Stimulated activated CD8-positive, alpha-beta memory T cell treated with anti-CD3 and anti-CD28 coated beads, Interleukin-12 subunit alpha, Interleukin-12 subunit beta, amount 100 ng/mL, for 4 hours (primary cell): Measurements from ENCODE around the gene MOGAT2.

Experiments
- DNase-seq: peaks from one replicate; pipeline ENCODE4 v3.0.0-alpha.2; 2020; ENCODE audit warnings: low read depth

MOGAT2 gene

GRCh38 chr11:75760243-75760642, 42.6 kb downstream of the MOGAT2 start:
- no peak for DNase-seq

GRCh38 chr11:75760710-75761493, 43.3 kb downstream of the MOGAT2 start:
- DNase-seq = no peak

- no peak for DNase-seq
These were observed 44.5 kb downstream of the MOGAT2 start for GRCh38 chr11:75762158-75762557.

GRCh38 chr11:75762885-75763284, 45.2 kb downstream of the MOGAT2 start:
- DNase-seq = no peak

GRCh38 chr11:75763846-75764245, 46.2 kb downstream of the MOGAT2 start:
- DNase-seq = no peak

- DNase-seq = no peak
These were observed 47.5 kb downstream of the MOGAT2 start for GRCh38 chr11:75765116-75765515.

GRCh38 chr11:75766443-75767227, 49.0 kb downstream of the MOGAT2 start:
- no peak for DNase-seq

GRCh38 chr11:75767228-75767572, 49.6 kb downstream of the MOGAT2 start:
- DNase-seq = no peak

- DNase-seq = no peak
These were observed 50.1 kb downstream of the MOGAT2 start for GRCh38 chr11:75767793-75768111.

- peak; percentile 60 for DNase-seq
These were observed 50.7 kb downstream of the MOGAT2 start, which contains the start of gene DGAT2 for GRCh38 chr11:75768112-75768908. DGAT2 (plus strand) TSS chr11:75768778; CDS start chr11:75768992, 214 bp downstream.

- no peak for DNase-seq
These were observed 51.5 kb downstream of the MOGAT2 start for GRCh38 chr11:75768909-75769771.

- DNase-seq = no peak
These were observed 52.5 kb downstream of the MOGAT2 start for GRCh38 chr11:75770102-75770501.

GRCh38 chr11:75771646-75772410, 54.2 kb downstream of the MOGAT2 start:
- DNase-seq = no peak

- DNase-seq = no peak
These were observed 56.1 kb downstream of the MOGAT2 start for GRCh38 chr11:75773595-75774353.

GRCh38 chr11:75775056-75775455, 57.4 kb downstream of the MOGAT2 start:
- no peak for DNase-seq

GRCh38 chr11:75776546-75776945, 58.9 kb downstream of the MOGAT2 start:
- DNase-seq = no peak

GRCh38 chr11:75777461-75778110, 59.9 kb downstream of the MOGAT2 start:
- DNase-seq = no peak

- DNase-seq = no peak
These were observed 61.3 kb downstream of the MOGAT2 start for GRCh38 chr11:75778962-75779361.

GRCh38 chr11:75779960-75780359, 62.3 kb downstream of the MOGAT2 start:
- DNase-seq = no peak

- DNase-seq = no peak
These were observed 63.2 kb downstream of the MOGAT2 start for GRCh38 chr11:75780888-75781287.
